ENCODE data around the gene SGTA.

Gene SGTA

DNA sequence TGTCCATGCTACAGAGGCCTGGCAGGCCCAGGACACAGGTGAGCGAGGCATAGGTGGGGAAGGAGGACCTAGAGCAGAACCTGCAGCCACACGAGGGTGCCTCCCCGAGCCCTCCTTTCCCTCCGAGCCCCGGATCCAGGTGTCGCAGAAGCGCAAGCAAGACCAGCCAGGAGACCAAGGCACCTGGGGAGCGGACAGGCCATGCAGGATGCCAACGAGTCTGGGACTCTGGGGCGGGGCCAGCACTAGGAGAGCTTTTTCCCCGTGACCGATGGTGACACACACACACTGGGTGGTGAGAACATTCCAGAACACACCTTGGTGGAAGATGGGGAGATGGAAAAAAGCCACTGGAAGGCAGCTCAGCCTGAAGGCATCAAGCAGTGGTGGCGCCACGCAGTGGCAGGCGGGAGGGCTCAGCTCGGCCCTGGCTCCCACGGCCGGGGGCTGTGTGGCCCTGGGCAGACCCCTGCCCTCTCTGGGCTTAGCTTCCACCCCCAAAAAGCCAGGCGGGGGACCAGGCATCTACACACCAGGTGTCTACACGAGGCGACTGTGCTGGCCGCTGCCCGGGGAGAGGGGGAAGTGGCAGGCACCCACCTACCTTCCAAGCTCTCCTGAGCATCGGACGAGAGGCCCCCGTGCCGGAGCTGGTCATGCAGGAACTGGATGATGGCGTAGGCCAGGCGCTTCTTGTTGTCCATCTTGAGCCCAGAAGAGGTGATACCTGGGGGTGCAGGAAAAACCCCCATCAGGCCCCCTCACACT lies 14.5 kb downstream of the SGTA start:
- no peak for DNase-seq

DNA sequence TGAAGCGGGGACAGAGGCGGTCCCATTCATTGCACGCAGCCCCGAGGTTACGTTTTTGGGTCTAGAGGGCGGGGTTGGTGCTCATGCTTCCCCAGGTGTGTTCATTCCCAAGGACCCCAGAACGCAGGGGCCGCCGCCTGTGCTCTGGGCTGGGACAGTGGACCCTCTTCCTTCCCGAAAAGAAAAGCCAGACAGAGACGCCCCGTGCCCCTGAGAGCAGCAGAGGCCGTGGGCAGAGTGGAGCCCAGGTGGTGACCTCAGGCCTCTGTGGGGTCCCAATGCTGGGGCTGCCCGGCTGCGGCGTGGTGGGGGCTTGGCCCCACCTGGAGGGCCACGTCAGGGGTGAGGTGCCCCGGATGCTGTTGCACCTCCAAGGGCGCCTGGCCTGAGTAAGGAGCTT lies 15.4 kb downstream of the SGTA start:
- no peak for DNase-seq

DNA sequence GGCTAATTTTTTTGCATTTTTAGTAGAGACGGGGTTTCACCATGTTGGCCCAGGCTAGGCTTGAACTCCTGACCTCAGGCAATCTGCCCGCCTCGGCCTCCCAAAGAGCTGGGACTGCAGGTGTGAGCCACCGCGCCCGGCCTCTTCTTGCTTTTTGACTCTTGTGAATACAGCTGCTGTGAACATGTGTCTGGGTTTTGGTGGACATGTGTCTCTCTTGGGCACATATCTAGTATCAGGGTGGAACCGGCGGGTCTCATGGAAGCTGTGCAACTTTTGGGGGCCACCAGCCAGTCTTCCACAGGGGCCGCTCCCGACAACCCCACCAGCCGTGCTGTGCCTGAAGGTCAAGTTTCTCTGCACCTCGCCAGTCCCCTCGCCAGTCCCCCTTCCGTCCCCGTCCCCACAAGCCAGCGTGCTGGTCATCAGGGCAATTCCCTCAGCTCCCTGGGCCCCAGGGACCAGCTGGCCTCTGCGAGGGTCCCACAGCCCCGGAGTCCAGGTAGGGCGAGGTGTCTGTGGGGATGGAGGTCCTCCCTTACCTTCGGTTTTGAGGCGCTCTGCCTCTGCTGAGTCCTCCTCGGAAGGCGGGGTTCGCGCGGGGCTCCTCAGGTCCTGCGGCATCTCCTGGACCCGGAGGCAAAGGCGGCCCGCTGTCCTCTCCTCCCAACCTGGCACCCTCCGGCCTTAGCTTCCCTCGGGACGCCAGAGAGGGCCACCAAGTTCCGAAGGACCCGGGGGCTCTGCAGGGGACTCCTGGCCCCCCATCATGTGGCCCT lies 16.3 kb downstream of the SGTA start:
- DNase-seq = no peak

DNA sequence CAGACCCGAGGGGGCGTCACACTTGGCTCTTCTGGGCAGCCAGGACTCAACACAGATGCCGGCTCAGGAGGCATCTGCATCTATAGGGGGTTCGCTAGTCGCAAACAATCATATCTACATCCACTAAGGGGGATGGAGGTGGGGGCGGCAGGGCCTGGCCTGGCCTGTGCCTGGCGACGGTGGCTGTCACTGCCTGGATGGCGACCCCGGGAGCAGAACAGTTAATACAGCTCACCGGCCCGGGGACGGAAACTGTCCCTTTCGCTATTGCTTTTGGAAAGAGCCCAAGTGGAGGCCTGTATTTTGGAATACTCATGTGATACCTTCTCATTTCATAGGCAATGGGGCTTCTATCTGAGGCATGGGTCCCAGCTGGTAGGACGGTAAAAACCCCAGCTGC lies 17.7 kb downstream of the SGTA start:
- no peak for DNase-seq

DNA sequence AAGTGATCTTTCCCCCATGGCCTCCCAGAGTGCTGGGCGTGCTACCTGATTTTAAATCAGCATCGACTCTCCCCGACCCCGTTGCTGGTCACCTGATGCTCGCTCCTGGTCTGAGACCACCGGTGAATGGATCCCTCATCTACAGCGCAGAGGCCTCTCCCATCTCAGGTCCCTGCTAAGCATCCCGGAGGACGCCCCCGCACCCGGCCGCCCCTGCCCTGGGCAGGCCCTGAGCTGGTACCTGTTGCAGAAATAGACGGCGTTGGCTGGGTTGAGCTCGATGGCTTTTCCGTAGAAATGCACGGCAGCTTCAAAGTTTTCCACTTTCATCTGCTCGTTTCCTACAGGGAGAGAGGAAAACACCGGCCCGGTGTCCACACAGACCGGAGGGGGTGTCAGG lies 18.1 kb downstream of the SGTA start:
- DNase-seq = no peak

DNA sequence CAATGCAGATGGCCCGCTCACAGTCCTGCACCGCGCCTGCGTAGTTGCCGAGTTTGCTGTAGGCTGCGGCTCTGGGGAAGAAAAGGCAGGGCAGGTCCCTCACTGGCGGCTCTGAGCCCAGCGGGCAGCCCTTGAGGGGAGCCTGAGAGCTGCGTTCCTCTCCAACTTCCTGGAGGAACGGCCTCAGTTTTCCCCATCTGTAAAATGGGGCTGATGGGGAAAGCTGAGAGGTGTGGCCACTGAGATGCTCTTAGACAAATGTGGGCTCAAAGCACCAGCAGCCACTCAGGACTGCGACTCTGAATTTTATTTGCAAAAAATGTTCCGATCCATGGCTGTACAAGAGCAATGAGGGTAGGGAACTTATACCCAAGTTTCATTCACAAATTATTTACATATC lies 19.4 kb downstream of the SGTA start:
- no peak for DNase-seq

DNA sequence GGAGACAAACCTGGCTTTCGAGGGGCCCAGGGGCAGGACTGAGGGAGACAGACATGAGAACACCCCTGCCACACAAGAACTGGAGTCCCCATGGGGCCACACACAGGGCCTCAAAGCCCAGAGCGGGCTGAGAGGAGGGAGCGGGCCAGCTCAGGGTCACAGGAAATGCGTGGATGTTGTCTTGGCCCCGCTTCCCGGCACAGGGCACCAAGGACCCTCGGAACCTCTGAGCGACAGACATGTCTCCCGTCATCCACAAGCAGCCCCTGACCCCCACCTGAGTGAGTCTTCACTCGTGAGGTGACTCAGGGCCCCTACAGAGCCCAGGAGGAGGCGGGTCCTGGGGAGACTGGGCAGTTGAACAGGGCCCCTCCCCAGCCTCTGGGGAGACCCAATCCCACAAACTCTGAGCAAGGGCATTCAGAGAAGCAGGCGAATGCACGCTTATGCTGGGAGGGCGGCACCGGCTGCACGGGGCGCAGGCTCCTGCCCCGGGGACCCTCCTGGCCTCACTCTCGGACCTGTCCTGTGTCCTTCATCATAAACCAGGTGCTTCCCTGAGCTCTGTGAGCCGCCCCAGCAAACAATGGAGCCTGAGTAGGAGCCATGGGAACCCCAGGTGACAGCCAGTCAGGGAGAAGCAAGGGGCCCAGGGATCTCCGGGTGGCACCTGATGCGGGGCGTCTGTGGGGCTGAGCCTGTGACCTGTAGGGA lies 20.1 kb downstream of the SGTA start:
- no peak for DNase-seq

DNA sequence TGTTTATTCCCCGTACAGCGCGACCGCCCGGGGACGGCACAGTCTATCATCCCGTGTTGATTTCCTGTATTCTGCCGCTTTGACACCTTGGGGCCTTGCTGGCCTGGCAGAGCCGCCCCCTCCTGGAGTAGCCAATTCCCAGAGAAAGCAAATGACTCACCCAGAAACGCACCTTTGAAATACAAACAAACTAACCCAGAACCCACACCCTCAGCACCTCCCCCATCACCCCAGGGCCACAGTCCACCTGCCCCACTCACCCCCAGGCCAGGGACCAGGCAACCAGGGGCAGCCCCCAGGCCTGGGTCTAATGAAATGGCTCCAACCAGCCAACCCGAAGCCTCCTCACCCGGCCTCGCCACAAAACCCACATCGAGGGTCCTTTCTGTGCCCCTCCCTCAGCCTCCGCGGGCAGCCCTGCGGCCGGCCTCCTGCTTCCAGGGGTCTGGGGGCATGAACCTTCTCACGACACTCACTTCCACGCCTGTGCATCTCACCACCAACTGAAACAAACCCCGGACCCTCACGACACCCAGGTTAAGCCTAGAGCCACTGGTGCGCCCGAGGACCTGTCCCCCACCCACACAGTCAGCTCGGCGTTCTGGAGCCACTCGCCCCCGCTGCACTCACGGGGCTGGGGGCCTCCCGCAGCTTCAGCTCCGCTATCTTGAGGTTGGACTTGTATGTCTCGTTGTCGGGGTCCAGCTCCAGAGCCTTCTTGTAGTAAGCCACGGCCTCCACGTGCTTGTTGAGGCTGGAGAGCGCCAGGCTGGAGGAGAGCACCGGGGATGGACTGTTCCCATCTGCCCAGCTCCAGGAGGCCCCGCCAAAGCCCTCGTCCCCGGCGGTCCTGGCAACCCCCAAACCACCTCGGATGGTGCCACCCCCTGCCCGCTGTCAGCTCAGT lies 20.9 kb downstream of the SGTA start:
- no peak for DNase-seq

DNA sequence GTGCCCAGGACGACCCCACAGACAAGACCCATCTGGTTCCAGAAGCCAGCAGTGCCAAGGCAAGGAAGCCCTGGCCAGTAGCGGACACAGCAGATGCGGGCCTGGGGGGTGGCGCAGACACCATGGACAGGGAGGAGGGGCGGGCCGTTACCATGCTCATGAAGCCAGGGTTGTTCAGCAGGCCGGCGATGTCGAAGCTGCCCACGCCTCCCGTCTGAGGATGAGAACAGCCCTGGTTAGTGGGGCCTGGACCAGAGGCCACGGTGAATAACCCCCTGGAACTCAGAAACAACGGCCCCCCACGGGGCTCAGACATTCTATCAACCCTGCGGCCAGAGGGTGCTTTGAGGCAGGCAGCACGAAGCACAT lies 21.8 kb downstream of the SGTA start:
- no peak for DNase-seq

DNA sequence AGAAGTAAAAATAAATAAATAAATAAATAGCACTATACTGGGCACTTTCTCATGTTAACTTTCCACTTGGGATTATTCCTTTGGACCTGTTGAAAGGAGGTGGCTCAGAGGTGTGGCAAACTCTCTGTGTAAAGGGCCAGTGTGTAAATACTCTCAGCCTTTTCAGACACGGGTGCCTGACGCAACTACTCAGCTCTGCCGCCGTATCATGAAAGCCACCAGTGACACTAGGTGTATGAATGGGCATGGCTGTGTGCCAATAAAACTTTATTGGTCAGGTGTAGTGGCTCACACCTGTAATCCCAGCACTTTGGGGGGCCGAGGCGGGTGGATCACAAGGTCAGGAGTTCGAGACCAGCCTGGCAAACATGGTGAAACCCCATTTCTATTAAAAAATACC lies 23.1 kb downstream of the SGTA start:
- DNase-seq = no peak

DNA sequence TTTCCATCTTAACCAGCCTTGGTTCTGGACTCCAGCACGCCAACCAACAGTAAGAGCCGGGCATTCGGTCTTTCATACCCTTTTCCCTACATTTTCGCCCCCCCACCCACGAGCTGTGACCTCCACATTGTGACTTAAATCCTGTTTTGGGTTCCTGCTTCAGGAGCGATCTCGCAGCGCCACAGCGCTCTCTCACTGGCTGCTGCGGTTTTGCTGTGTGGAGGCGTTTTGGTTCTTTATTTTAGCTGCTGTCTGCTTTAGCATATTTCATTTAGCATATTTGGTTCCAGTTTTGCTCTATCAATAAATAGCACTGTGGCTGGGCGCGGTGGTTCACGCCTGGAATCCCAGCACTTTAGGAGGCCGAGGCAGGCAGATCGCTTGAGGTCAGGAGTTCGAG lies 23.7 kb downstream of the SGTA start:
- DNase-seq = no peak

DNA sequence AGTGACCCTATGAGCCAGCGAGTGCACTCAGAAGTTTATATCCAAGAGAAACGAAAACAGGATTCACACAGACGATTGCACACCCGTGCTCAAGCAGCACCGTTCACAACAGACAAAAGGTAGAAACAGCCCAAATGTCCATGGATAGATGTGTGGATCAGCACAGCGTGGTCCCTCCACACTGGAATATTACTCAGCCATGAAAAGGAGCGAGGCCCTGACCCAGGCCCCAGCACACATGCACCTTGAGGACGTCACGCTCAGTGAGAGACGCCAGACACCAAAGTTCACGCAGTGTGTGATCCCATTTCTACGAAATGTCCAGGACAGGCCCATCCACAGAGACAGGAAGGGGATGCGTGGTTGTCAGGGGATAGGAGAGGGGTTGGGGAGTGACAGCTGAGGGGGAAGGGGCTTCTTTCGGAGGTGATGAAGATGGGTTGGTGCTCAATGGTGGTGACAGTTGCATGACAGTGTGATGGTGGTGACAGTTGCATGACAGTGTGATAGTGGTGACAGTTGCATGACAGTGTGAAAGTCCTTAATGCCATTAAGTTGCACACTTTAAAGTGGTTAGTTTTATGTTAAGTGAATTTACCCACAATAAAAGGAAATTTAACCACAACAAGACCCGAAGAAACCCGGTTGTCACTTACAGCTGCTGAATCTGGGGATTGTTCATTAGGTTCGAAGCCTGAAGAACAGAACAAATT lies 24.3 kb downstream of the SGTA start:
- no peak for DNase-seq

DNA sequence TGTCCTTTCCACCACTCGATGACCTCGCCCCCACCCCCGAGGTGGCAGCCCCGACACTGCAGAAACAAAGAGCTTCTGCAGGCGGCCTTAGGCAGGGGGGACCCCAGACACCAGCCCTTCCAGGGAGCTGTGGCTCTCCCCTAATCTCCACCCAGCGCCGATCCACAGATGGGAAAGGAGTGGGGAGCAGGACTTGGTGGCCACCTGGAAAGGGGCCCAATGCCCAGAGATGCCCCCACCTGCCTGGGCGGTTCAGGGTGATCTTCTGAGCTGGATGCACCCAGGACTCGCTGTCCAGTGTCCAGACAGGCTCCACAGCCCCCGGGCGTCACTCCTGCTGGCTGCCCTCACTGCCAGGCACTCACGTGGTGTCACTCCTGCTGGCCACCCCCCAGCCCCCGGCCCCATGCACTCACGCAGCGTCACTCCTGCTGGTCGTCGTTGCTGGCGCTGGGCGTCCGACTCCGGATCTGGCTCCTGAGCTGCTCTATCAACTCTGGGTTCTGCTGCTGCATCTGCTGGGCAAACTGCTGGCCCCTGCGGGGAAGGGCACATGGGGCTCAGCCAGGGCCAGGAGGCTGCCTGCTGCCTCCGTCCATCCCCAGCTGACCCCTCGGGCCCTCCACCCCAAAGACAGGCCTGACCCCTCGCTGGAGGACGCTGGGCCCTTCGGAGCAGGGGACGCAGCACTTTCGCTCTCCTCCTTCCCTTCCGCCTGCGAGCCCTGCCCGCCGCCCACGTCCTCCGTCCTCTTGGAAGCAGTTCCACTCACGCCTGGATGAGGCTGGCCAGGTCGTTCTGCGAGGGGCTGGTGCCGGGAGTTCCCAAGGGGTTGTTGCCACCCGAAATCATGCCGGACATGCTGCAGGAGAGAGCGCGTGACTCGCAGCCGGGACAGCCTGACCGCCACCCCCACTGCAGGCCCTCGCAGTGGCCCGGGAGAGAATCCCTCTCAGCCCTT lies 25.9 kb downstream of the SGTA start:
- DNase-seq = no peak

DNA sequence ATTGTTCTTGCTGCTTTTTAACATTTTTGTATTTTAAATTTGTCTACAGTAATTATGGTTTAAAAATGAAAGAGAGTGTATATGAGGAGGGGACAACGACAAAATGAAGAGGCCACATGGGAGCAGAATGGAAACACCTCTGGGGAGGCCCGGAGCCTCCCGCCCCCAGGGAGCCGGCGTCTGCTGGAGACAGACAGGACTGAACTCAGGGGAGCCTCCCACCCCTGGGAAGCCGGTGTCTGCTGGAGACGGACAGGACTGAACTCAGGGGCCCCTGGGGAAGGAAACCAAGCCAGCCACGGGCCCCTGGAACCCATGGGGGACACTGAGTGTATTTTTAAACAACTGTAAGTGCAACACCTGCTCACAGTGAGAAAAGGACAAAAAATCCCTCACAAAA lies 26.6 kb downstream of the SGTA start:
- DNase-seq = no peak

DNA sequence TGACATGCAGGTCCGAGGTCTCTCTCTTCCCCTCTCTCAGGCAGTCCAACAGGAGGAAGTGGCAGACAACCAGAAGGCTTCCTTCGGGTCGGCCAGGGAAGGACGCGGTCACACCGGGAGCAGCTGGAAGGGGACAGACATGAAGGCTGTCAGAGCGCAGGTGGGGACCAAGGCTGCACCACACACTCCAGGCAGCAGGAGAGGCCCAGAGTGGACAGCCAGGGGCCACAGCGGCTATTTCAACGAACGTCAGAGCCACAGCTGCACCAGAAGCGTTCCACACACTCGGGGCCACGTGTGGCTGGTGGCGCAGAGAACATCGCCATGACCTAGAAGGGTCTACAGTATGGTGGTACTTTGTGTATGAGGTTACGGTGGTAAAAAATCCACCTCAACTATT lies 27.3 kb downstream of the SGTA start:
- DNase-seq = no peak

DNA sequence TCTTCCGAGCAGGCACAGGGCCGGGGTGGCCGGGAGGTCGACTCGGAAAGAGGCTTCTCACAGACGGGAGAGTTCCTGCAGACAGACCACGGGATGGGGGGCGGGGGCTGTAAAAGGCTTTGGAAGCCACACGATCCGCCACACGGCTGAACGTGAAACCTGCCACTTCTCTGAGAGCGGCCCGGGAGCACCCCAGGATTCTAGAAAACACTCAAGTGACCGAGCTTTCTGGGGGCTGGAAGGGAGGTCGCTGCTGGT lies 27.7 kb downstream of the SGTA start:
- no peak for DNase-seq

DNA sequence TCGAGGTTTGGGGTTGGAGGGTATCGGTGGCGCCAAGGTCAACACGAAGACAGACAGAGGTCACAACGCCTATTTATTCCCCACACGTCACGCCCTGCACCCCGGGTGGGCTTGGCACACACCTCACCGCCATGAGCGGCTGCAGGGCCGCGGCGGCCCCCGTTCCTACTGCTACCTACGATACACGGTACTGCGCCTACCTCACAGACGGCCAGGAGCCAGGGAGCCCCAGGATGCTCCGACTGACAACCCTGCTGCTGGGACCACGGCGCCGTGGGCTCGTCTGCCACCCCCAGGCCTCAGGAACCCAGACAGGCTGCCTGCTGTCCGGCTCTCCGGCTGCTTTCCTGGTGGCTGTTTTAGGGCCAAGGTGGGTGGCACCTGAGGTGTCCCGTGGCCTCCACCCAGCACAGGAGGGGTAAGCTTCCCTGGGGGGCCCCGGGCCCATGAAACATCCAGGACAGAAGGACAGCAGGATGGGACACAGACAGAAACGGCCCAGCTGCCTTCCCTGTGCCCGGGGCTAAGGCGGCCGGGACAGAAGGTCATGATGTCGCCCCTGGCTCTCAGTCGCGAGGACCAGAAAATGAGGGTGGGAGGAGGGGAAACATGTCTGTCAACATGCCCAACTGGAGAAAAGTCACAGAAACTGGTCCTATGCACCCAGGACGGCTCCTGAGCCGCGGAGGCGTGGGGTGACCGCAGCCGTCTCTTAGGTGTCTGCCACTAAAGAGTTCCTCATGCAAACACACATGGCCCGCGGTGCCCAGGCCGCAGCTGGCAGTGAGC lies 28.2 kb downstream of the SGTA start:
- no peak for DNase-seq

DNA sequence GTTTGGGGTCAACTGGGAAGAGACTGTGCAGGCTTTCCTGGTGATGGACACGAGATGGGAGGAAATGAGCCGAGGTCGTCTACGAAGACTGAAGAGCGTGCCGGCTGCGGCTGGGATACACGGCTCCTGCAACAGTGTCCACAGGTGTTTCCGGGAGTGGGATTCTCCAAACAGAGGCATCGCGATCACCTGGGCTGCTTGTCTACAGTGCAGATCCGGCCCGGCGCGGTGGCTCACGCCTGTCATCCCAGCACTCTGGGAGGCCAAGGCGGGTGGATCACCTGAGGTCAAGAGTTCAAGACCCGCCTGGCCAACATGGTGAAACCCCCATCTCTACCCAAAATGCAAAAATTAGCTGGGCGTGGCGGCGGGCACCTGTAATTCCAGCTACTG lies 31.6 kb downstream of the SGTA start:
- DNase-seq = no peak

DNA sequence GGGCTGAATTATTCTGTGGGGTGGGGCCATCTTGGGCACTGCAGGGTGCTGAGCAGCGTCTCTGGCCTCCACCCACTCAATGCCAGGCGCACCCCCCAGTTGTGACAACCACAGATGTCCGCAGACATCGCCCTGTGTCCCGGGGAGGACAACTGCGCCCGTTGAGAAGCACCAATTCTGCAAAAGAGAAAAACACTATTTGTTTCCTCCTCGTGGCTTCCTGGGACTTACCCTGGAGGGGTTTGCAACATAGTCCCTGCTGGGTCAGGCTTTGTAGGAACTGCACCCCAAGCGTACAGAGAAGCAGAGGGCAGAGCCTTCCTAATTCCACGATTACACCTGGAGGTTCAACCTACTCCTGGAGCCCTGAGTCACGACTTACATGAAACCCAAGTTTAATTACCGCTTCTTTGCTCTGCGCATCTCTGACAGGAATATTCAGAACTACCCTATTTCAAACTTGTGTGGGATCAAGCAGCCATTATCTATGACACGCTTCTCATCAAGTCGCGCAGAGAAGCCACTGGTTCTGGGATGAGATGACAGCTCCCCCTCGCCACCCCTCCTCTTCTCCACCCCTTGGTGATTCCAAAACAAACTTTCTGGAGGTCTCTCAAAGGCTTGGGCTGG lies 32.1 kb downstream of the SGTA start:
- no peak for DNase-seq

DNA sequence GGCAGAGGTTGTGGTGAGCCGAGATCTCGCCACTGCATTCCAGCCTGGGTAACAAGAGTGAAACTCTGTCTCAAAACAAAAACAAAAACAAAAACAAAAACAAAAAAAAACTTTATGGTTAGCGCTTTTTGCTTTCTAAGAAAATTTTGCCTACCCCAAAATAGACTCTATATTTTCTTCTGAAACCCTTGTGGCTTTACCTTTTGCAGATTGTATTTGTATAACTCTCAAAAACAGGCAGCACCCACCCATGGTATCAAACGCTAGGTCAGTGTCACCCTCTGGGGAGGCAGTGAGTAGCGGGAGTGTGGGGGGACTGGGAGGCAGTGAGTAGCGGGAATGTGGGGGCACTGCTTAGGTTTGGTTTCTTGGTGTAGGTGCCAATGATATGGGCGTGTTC lies 35.7 kb downstream of the SGTA start:
- no peak for DNase-seq
